Stomach (tissue), 4 donors: Measurements from ENCODE around the gene SLFNL1.

ENCODE experiments used
- CTCF ChIP-seq, 7 experiments: fragments of 450-650 bp in 4 of 7; fragments of 200-600 bp in 3 of 7; sonication (generic) in 3 of 7; IDR thresholded peaks; one replicate each; pipeline ENCODE4 v1.5.1; 2016 to 2019; ENCODE audit warnings: antibody characterized with exemption in 7 of 7, control low read depth in 2 of 7, mild to moderate bottlenecking in 1 of 7
- EP300 ChIP-seq: sonication (generic); formaldehyde crosslinking; IDR thresholded peaks from one replicate; pipeline ENCODE4 v1.6.1; 2017; ENCODE audit warnings: antibody characterized with exemption
- POLR2A ChIP-seq, 4 donors: fragments of 450-650 bp; IDR thresholded peaks; one replicate each; pipeline ENCODE4 v1.6.1; 2016; ENCODE audit warnings: antibody characterized with exemption in 4 of 4, control low read depth in 2 of 4, mild to moderate bottlenecking in 1 of 4, moderate library complexity in 1 of 4
- POLR2AphosphoS5 ChIP-seq, 3 donors: sonication (generic); formaldehyde crosslinking; IDR thresholded peaks; one replicate each; pipeline ENCODE4 v1.6.1; 2016; ENCODE audit warnings: antibody characterized with exemption in 3 of 3

GRCh38 chr1:41032147-41032546, 10.6 kb upstream of the SLFNL1 start:
- no peak for TF ChIP-seq POLR2AphosphoS5 (IDR thresholded peaks at IDR 0.05)
- TF ChIP-seq POLR2A (IDR thresholded peaks at IDR 0.05): no peak
- no peak for TF ChIP-seq CTCF (IDR thresholded peaks at IDR 0.05)
- no peak for TF ChIP-seq EP300
